C4-2B (cell line): ENCODE data around the gene GKN2.

Experiments used
- ZFX ChIP-seq: fragments of 450-650 bp; IDR thresholded peaks from 2 replicates; pipeline ENCODE4 v1.6.1; 2017
- TF ChIP-seq, protein P1 (sequence below): fragments of 450-650 bp; conservative IDR thresholded peaks from 2 replicates; pipeline ENCODE4 v1.5.1; 2017; ENCODE audit warnings: mild to moderate bottlenecking

GRCh38 chr2:68935471-68935870, 17.2 kb downstream of the GKN2 start:
- no peak for TF ChIP-seq ZFX
- TF ChIP-seq, protein P1, sequence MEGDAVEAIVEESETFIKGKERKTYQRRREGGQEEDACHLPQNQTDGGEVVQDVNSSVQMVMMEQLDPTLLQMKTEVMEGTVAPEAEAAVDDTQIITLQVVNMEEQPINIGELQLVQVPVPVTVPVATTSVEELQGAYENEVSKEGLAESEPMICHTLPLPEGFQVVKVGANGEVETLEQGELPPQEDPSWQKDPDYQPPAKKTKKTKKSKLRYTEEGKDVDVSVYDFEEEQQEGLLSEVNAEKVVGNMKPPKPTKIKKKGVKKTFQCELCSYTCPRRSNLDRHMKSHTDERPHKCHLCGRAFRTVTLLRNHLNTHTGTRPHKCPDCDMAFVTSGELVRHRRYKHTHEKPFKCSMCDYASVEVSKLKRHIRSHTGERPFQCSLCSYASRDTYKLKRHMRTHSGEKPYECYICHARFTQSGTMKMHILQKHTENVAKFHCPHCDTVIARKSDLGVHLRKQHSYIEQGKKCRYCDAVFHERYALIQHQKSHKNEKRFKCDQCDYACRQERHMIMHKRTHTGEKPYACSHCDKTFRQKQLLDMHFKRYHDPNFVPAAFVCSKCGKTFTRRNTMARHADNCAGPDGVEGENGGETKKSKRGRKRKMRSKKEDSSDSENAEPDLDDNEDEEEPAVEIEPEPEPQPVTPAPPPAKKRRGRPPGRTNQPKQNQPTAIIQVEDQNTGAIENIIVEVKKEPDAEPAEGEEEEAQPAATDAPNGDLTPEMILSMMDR = no peak
